Vagina (tissue), 2 donors: ENCODE data around the gene PRRC2B. TPM values are rescaled to one million over a fixed set of nuclear protein-coding genes. Genes with fewer than 3 reads are reported as not detected.
"Not testable (repeated sequence)": the region's sequence is repeated elsewhere in the genome, so short reads cannot be mapped to it uniquely, and the experiment has no call there.

Experiments
- DNase-seq, 2 donors: peaks; one replicate each; pipeline ENCODE4 v3.0.0-alpha.2; 2017; ENCODE audit errors: extremely low spot score in 2 of 2
- H3K27ac ChIP-seq: fragments of 200-600 bp; sonication (generic); one replicate; pipeline ENCODE4 v1.5.1; 2019
- H3K27me3 ChIP-seq: fragments of 200-600 bp; sonication (generic); one replicate; pipeline ENCODE4 v1.5.1; 2019
- H3K36me3 ChIP-seq, 2 donors: fragments of 200-600 bp; sonication (generic); one replicate each; pipeline ENCODE4 v1.5.1; 2017 to 2019
- H3K4me1 ChIP-seq: fragments of 200-600 bp; sonication (generic); one replicate; pipeline ENCODE4 v1.5.1; 2019
- H3K4me3 ChIP-seq, 2 donors: fragments of 200-600 bp; sonication (generic); 1 replicate in 1 of 2; 2 replicates in 1 of 2; pipeline ENCODE4 v1.5.1; 2016 to 2019
- H3K9me3 ChIP-seq: fragments of 200-600 bp; sonication (generic); one replicate; pipeline ENCODE4 v1.5.1; 2019
- POLR2A ChIP-seq, 2 donors: fragments of 450-650 bp; IDR thresholded peaks; one replicate each; pipeline ENCODE4 v1.6.1; 2017; ENCODE audit warnings: antibody characterized with exemption in 2 of 2, mild to moderate bottlenecking in 2 of 2, moderate library complexity in 2 of 2
- POLR2AphosphoS5 ChIP-seq, 2 donors: sonication (generic); formaldehyde crosslinking; IDR thresholded peaks; one replicate each; pipeline ENCODE4 v1.9.0; 2017; ENCODE audit warnings: antibody characterized with exemption in 2 of 2, mild to moderate bottlenecking in 2 of 2, low read depth in 1 of 2; ENCODE audit not compliant: insufficient read depth in 1 of 2
- intact Hi-C: fragments of 100-400 bp; cut with DNase I; formaldehyde crosslinking; loops from one replicate; pipeline ENCODE4 v1.15.1; 2023
- total RNA-seq: library from RNA; depleted of rRNA; stranded (reverse); fragments of >200 nt; gene quantifications from one replicate; pipeline ENCODE4 v1.2.3, GENCODE V29; 2016
- TF ChIP-seq, protein P1 (sequence below), 3 experiments: fragments of 450-650 bp in 2 of 3; fragments of 200-600 bp in 1 of 3; sonication (generic) in 1 of 3; IDR thresholded peaks; one replicate each; pipeline ENCODE4 v1.5.1; 2017 to 2019; ENCODE audit warnings: antibody characterized with exemption in 3 of 3, mild to moderate bottlenecking in 2 of 3, moderate library complexity in 2 of 3

PRRC2B gene
- total RNA-seq, 1 donor from 2014 or later = 116 TPM

DNA sequence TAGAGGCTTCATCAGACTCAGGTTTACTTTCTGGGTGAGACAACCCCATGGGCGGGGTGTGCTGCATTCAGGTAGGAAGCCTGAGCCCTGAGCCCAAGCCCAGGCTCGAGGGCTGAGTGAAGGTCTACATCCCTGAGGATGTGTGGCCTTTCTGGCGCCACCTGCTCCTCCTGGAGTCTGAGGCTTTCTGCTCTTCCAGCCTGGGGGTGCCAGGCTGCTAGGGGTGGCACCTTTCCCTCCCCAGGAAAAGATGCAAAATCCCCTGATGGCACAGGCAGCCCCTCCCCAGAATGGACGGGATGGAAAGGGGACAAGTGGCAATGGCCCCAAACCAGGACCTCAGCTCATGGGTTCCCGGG is 44.4 kb upstream of the PRRC2B start:
- TF ChIP-seq POLR2A (IDR thresholded peaks at IDR 0.05) = no peak
- TF ChIP-seq POLR2AphosphoS5 (IDR thresholded peaks at IDR 0.05; ENCODE audit: insufficient read depth in 1 of 2, low read depth in 1 of 2) = no peak
- TF ChIP-seq, protein P1, sequence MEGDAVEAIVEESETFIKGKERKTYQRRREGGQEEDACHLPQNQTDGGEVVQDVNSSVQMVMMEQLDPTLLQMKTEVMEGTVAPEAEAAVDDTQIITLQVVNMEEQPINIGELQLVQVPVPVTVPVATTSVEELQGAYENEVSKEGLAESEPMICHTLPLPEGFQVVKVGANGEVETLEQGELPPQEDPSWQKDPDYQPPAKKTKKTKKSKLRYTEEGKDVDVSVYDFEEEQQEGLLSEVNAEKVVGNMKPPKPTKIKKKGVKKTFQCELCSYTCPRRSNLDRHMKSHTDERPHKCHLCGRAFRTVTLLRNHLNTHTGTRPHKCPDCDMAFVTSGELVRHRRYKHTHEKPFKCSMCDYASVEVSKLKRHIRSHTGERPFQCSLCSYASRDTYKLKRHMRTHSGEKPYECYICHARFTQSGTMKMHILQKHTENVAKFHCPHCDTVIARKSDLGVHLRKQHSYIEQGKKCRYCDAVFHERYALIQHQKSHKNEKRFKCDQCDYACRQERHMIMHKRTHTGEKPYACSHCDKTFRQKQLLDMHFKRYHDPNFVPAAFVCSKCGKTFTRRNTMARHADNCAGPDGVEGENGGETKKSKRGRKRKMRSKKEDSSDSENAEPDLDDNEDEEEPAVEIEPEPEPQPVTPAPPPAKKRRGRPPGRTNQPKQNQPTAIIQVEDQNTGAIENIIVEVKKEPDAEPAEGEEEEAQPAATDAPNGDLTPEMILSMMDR (IDR thresholded peaks at IDR 0.05) = no peak
- Histone ChIP-seq H3K4me1 (peaks cover 11% of the 10 kb centered on the region), H3K27ac (no peak overlapping the region), H3K36me3 (no peaks in the 10 kb centered on the region), H3K4me3 (no peak overlapping the region), H3K27me3 (no peaks in the 10 kb centered on the region), H3K9me3 (no peaks in the 10 kb centered on the region)
- DNase-seq = no peak
- intact Hi-C loops = no loop called here

DNA sequence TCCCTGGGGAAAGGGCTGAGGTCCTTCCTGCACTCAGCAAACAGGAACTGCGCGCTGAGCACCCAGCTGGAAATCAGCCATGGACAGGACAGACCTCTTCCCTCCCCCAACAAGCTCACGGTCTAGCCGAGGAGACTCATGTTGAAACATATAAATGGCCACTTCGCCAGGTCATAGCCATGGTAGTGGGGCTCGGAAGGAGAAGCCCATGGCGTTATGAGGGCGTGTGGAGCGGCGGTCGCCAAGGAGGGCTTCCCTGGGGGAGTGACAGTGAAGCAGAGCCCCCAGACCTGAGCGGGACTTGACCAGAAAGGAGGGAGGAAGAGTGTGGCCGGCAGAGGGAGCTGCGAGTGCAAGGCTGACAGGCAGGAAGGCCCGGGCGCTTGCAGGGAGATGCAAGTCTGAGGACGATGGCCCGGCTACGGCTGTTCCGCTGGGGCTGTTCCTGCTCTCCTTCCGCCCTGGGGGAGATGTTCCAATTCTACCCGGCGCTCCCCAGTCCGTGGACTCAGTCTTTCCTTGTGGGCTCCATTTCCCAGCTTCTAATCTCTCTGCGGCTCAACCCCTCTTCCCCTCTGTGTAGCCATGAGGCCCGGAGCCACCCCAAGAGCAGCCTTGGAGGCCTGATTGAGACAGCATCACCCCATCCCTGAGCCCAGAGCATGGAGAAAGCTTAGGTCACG is 43.9 kb upstream of the PRRC2B start:
- intact Hi-C loops = no loop called here
- Histone ChIP-seq H3K4me3 (peak overlapping the region in 1 of 2 donors; percentile 1), H3K9me3 (no peaks in the 10 kb centered on the region), H3K27ac (no peak overlapping the region), H3K4me1 (peaks cover 11% of the 10 kb centered on the region), H3K36me3 (no peaks in the 10 kb centered on the region), H3K27me3 (no peaks in the 10 kb centered on the region)
- DNase-seq = no peak
- TF ChIP-seq POLR2AphosphoS5 (IDR thresholded peaks at IDR 0.05; ENCODE audit: insufficient read depth in 1 of 2, low read depth in 1 of 2) (peak in 1 of 2 donors; percentile 39), POLR2A (IDR thresholded peaks at IDR 0.05) (no peak)
- TF ChIP-seq, protein P1 (IDR thresholded peaks at IDR 0.05) = peak; percentile 87 to 93 (median 88)

DNA sequence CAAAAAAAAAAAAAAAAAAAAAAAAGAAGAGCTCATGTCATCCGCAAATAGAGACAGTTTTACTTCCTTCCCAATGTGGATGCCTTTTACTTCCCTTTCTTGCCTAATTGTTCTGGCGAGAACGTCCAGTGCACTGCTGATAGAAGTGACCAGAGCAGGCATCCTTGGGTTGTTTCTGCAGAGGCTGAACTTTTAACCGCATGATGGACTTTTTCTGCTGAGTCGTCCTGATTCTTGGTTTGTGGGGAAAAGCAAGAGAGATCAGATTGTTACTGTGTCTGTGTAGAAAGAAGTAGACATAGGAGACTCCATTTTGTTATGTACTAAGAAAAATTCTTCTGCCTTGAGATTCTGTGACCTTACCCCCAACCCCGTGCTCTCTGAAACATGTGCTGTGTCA is 37.4 kb upstream of the PRRC2B start:
- H3K27me3 ChIP-seq, H3K9me3 ChIP-seq, H3K27ac ChIP-seq, DNase-seq, H3K4me3 ChIP-seq, intact Hi-C loops, H3K36me3 ChIP-seq: not testable (repeated sequence)
- H3K4me1 ChIP-seq = peaks cover 12% of the 10 kb centered on the region

DNA sequence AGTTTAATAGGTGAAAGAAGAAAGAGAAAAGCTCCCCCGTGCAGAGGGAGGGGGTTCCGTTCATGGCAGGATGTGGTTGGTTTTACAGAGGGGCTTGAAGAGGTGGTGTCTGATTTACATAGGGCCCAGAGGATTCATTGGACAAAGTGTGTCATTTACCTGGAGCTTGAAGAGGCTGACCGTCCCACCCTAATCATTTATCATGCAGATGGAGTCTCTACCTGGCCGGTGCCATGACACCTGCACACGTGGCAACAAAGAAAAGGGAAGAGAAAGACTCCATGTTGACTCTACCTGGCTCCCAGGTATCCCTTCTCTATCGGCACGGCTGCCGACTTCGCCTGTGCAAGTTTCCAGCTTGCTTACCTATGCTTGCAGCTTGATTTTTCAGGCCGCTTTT is 35.3 kb upstream of the PRRC2B start:
- intact Hi-C loops = no loop called here
- H3K9me3 ChIP-seq = no peaks in the 10 kb centered on the region
- H3K36me3 ChIP-seq = no peaks in the 10 kb centered on the region
- H3K4me3 ChIP-seq = no peak overlapping the region
- H3K27me3 ChIP-seq = no peaks in the 10 kb centered on the region
- H3K27ac ChIP-seq = no peak overlapping the region
- no peak for TF ChIP-seq POLR2AphosphoS5 (IDR thresholded peaks at IDR 0.05; ENCODE audit: insufficient read depth in 1 of 2, low read depth in 1 of 2)
- TF ChIP-seq POLR2A (IDR thresholded peaks at IDR 0.05) = no peak
- TF ChIP-seq, protein P1 (IDR thresholded peaks at IDR 0.05) = no peak
- no peak for DNase-seq
- peaks cover 17% of the 10 kb centered on the region for H3K4me1 ChIP-seq

DNA sequence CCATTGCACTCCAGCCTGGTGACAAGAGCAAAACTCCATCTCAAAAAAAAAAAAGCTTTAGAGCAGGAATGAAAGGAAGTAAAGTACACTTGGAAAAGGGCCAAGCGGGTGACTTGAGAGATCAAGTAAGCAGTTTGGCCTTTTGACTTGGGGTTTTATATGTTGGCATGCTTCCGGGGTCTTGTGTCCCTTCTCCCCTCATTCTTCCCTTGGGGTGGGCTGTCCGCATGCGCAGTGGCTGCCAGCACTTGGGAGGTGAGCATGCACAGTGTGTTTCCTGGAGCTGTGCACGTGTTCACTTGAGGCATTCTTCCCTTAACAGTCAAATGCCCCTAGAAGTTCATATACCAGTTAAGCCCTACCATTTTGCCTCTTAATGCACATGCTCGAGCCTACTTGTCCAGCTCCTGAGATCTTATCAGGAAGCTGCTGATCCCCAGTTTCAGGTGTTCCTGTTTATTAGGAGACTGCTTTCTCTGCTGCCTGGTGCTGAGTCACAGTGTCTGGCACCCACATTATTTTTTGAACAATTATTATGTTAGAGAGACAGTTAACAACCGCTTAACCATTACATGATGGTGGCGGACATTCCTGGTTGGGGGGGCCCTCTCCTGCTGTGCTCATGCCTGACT is 32.6 kb upstream of the PRRC2B start:
- intact Hi-C loops = no loop called here
- H3K36me3 ChIP-seq = no peaks in the 10 kb centered on the region
- H3K27ac ChIP-seq = peak overlapping the region; percentile 9
- no peak overlapping the region for H3K4me3 ChIP-seq
- no peaks in the 10 kb centered on the region for H3K27me3 ChIP-seq
- TF ChIP-seq, protein P1 (IDR thresholded peaks at IDR 0.05) = no peak
- TF ChIP-seq POLR2AphosphoS5 (IDR thresholded peaks at IDR 0.05; ENCODE audit: insufficient read depth in 1 of 2, low read depth in 1 of 2) (peak in 1 of 2 donors; percentile 57), POLR2A (IDR thresholded peaks at IDR 0.05) (no peak)
- H3K9me3 ChIP-seq = no peaks in the 10 kb centered on the region
- no peak for DNase-seq
- peaks cover 17% of the 10 kb centered on the region for H3K4me1 ChIP-seq
